Sciatic nerve (tissue), 2 donors: Measurements from ENCODE around the gene AADAT. TPM values are rescaled to one million over a fixed set of nuclear protein-coding genes. Genes with fewer than 3 reads are reported as not detected.
"Not testable (repeated sequence)": the region's sequence is repeated elsewhere in the genome, so short reads cannot be mapped to it uniquely, and the experiment has no call there.

Source experiments
- ATAC-seq: fragments of 200-7000 bp; cut with Tn5 transposase; one replicate; pipeline ENCODE4 v1.9.1; 2020; ENCODE audit warnings: mild to moderate bottlenecking, moderate library complexity
- DNase-seq: peaks from one replicate; pipeline ENCODE4 v3.0.0-alpha.2; 2020; ENCODE audit warnings: low spot score
- intact Hi-C: fragments of 100-400 bp; cut with DNase I; formaldehyde crosslinking; loops from one replicate; pipeline ENCODE4 v1.14.2; 2022
- total RNA-seq: library from RNA; stranded (reverse); fragmentation: NEBNext Ultra II Directional; extraction: Animal tissue kit (Norgen Biotek cat#: 25700); gene quantifications from one replicate; pipeline ENCODE4 v1.2.1, GENCODE V29; 2021
- donor health status: DM: no; HTN: no; CAD: no.
- donor health status: DM: no; HTN: no; CAD: no.

AADAT gene
- total RNA-seq, 1 donor from 2014 or later: 13.5 TPM

- intact Hi-C loops: no loop called here
- ATAC-seq: no peak
- DNase-seq: no peak
Measured at GRCh38 chr4:170091069-170091696, 1.4 kb upstream of the AADAT start.

- intact Hi-C loops: no loop called here
- DNase-seq (no peak), ATAC-seq (no peak)
Measured at GRCh38 chr4:170090352-170091052, 746 bp upstream of the AADAT start.

GRCh38 chr4:170089274-170089667, 485 bp downstream of the AADAT start:
- ATAC-seq (peak; percentile 53), DNase-seq (no peak)
- intact Hi-C loops: no loop called here

DNA sequence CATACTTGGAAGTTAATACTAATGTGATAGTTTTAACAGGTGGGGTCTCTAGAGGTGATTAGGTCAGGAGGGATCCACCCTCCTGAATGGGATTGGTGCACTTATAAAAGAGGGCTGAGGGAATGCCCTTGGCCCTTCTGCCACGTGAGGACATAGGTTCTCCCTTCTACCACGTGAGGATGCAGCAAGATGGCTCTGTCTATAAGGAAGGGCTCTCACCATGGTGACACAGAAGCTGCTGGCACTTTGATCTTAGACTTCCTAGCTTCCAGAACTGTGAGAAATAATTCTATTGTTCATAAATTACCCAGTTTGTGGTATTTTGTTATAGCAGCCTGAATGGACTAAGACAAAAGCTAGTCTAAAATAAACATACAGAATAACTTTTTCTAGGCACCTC, 1.0 kb downstream of the AADAT start:
- intact Hi-C loops: no loop called here
- no peak for ATAC-seq
- DNase-seq: no peak

- DNase-seq: no peak
- no peak for ATAC-seq
- intact Hi-C loops: no loop called here
Measured at GRCh38 chr4:170087163-170087700, 2.5 kb downstream of the AADAT start.

- no peak for ATAC-seq
- intact Hi-C loops: no loop called here
- DNase-seq: no peak
Measured at GRCh38 chr4:170083541-170083940, 6.2 kb downstream of the AADAT start.

DNA sequence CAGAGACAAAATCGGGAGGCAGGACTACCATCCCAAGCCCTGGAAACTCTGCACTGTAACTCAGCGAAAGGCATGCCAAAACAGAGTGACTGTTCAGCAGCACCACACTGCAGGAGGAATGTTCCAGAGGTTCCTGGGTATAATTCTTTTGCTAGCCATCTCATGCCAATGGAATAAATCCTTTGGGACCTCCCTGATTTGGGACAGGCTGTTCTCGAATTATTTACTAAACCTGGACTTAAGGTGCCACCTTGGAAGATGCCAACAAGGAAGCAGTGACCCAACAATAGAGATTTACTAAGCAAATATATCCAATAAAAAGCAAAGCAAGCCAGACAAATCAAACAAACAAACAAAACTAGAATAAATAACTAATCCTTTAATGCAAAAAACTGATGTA, 9.3 kb downstream of the AADAT start:
- ATAC-seq (no peak), DNase-seq (no peak)
- intact Hi-C loops: no loop called here

DNA sequence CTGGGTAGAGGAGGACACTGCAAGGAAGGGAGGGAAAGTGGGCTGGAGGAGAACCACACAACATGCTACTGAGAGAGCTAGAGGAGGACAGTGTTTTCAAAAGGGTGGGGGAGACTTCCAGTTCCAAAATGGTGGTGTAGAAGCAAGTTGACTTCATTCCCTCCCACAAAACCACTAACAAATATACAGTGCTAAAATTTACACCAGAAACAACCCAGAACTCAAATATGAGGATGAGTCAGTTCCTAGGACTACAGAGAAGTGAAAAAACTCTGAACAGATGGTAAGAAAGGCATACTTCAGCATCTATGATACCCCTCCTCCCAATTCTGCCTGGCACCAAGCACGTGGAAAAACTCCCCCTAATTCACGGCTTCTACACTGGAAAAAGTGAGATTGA, 9.8 kb downstream of the AADAT start:
- DNase-seq (no peak), ATAC-seq (no peak)
- intact Hi-C loops: no loop called here

GRCh38 chr4:170071196-170071595, 18.6 kb downstream of the AADAT start:
- ATAC-seq: no peak

GRCh38 chr4:170068438-170069128, 21.2 kb downstream of the AADAT start:
- intact Hi-C loops: no loop called here
- DNase-seq (no peak), ATAC-seq (no peak)

More at GRCh38 chr4:170071196-170071595, 18.6 kb downstream of the AADAT start:
- no peak for DNase-seq
- intact Hi-C loops: no loop called here

- no peak for DNase-seq
- ATAC-seq: no peak
- intact Hi-C loops: loop anchor here (10.0 kb wide), 1 partner anchor 245 kb away; no protein-coding TSS in a partner anchor
Measured at GRCh38 chr4:170059421-170059820, 30.3 kb downstream of the AADAT start.

DNA sequence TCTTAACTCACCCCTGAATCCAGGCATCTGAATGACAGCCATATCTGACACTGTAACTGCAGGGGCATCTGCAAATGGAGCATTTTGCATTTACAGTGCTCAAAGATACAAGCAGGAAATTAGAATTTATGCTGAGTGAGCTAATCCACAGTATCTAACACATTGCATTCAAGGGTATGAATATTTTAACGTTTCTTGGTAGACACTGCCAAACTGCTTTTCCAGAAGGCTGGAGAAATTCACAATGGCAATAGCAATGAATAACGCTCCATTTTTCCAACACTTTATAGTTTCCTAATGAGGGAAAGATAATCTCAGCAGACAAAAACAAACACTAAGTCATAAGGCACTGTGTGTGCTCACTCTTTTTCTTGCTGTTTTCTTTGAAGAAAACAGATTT, 30.9 kb downstream of the AADAT start:
- ATAC-seq (no peak), DNase-seq (no peak)
- intact Hi-C loops: loop anchor here (10.0 kb wide), 1 partner anchor 244 kb away; no protein-coding TSS in a partner anchor

GRCh38 chr4:170057866-170058265, 31.9 kb downstream of the AADAT start:
- intact Hi-C loops: loop anchor here (10.0 kb wide), 1 partner anchor 243 kb away; no protein-coding TSS in a partner anchor
- no peak for ATAC-seq
- DNase-seq: no peak

DNA sequence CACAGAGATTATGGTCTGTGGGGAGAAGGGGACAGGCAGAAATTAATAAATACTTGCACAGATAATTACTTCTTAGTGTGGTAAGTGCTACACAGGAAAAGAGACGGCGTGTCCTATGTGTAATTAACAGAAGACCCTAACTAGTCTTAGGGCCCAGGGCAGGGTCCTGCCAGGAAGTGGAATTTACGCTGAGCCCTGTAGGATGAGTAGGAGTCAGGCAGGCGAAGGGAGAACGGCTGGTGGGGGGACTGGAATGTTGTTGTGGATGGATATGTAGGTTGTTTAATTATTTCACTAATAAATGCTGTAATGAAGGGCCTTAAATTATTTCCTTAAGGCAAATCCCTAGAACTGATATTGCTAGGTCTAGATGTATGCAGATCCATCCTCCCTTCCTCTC, 36.8 kb downstream of the AADAT start:
- intact Hi-C loops: loop anchor here (10.0 kb wide), 1 partner anchor 238 kb away; no protein-coding TSS in a partner anchor

GRCh38 chr4:170051402-170051801, 38.4 kb downstream of the AADAT start:
- DNase-seq (no peak), ATAC-seq (no peak)
- intact Hi-C loops: loop anchor here (10.0 kb wide), 1 partner anchor 237 kb away; no protein-coding TSS in a partner anchor

More for the DNA sequence above, 36.8 kb downstream of the AADAT start:
- no peak for DNase-seq
- no peak for ATAC-seq

DNA sequence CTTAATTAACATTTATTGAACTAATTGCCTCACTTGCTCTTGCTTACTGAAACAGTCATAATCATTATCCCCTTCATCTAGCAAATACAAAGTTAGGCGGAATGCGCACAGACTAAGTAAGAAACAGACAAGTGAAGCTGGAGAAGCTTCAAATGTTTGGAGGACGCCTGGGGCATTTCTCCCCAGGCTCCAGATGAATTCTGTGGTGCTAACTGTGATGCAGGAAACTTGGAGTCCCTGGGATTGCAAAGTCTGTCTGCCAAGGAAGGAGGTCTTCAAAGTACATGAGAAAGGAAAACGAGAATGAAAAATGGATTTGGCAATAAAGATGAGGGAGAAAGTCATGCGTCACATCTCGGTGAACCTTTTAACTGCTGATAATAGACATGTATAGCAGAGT, 40.0 kb downstream of the AADAT start:
- DNase-seq (no peak), ATAC-seq (no peak)
- intact Hi-C loops: loop anchor here (10.0 kb wide), 1 partner anchor 235 kb away; no protein-coding TSS in a partner anchor

GRCh38 chr4:170047771-170048354, 41.9 kb downstream of the AADAT start:
- intact Hi-C loops: no loop called here
- no peak for ATAC-seq
- DNase-seq: peak; percentile 75

- DNase-seq, ATAC-seq, intact Hi-C loops: not testable (repeated sequence)
Measured at GRCh38 chr4:170046156-170046555, 43.6 kb downstream of the AADAT start.

- no peak for ATAC-seq
- DNase-seq: no peak
- intact Hi-C loops: no loop called here
Measured at GRCh38 chr4:170040031-170040680, 49.6 kb downstream of the AADAT start.
